Amniotic stem cell (primary cell): Measurements from ENCODE around the gene NDUFS7.
A peak's percentile ranks its signal among the peaks of the same experiment; 100 is the strongest.
"Not testable (repeated sequence)": the region's sequence is repeated elsewhere in the genome, so short reads cannot be mapped to it uniquely, and the experiment has no call there.

Experiments used
- DNase-seq: peaks from one replicate; lab custom pipeline; 2025; lab: John Stamatoyannopoulos, UW

The NDUFS7 gene

GRCh38 chr19:1433119-1434039, 49.7 kb downstream of the NDUFS7 start:
- no peak for DNase-seq

- DNase-seq: no peak
These were observed 50.3 kb downstream of the NDUFS7 start for GRCh38 chr19:1434040-1434366.

GRCh38 chr19:1434577-1435060, 50.9 kb downstream of the NDUFS7 start:
- DNase-seq: no peak

- DNase-seq: no peak
These were observed 51.8 kb downstream of the NDUFS7 start for GRCh38 chr19:1435378-1435989.

DNA sequence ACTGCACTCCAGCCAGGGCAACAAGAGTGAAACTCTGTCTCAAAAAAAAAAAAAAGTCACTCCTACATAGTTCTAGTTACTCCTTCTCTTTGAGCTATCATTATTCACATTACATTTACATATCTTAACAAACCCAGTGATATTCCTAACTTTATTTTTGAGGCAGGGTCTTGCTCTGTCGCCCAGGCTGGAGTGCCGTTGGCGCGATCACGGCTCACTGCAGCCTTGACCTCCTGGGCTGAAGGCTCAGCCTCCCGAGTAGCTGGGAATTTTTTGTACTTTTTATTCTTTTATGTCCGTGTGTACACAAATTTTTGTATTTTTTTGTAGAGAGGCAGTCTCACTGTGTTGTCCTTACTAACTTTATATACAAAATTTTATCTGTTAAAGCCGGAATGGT, 53.9 kb downstream of the NDUFS7 start:
- no peak for DNase-seq

- DNase-seq: peak; percentile 88
These were observed 54.6 kb downstream of the NDUFS7 start, which contains the start of gene RPS15 for GRCh38 chr19:1438035-1438932. Gene RPS15, plus strand, starts transcription at chr19:1438396. Its CDS starts 30 bp downstream, at chr19:1438426.

DNA sequence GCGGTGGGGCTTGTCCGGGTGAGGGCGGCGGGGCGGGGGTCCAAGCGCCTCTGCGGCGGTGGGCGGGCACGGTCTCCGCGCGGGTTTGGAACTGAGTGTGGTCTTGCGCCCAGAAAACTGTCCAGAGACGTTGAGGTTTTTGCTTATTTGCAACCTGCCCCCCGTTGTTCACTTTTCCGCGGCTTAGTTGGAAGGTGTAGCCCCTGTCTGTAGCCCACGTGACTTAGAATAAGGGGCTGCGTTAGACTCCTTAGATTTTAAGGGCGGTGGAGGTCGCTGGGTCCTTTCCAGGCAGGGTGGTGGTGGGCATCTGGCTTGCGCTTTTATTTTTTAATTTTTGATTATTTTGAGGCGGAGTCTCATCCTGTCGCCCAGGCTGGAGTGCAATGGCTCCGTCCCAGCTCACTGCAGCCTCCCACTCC, 55.2 kb downstream of the NDUFS7 start:
- no peak for DNase-seq

GRCh38 chr19:1439525-1440417, 56.1 kb downstream of the NDUFS7 start:
- not testable (repeated sequence) for DNase-seq

DNA sequence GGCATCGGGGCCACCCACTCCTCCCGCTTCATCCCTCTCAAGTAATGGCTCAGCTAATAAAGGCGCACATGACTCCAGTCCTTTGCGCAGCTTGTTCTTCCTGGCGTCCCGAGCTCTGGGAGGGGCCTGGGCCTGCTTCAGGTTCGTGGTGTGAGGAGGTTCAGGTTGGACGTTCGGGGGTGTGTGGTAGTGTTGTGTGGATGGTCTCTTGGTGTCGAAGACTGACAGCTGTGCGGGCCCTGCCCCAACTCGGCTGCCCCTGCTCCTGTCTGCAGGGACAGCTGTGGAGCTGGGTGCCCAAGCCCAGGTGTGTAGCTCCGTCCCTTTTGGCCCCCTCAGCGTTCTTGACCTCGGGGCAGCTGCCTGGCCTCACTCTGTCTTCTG, 56.7 kb downstream of the NDUFS7 start:
- no peak for DNase-seq

- no peak for DNase-seq
These were observed 57.3 kb downstream of the NDUFS7 start for GRCh38 chr19:1441022-1441426.

DNA sequence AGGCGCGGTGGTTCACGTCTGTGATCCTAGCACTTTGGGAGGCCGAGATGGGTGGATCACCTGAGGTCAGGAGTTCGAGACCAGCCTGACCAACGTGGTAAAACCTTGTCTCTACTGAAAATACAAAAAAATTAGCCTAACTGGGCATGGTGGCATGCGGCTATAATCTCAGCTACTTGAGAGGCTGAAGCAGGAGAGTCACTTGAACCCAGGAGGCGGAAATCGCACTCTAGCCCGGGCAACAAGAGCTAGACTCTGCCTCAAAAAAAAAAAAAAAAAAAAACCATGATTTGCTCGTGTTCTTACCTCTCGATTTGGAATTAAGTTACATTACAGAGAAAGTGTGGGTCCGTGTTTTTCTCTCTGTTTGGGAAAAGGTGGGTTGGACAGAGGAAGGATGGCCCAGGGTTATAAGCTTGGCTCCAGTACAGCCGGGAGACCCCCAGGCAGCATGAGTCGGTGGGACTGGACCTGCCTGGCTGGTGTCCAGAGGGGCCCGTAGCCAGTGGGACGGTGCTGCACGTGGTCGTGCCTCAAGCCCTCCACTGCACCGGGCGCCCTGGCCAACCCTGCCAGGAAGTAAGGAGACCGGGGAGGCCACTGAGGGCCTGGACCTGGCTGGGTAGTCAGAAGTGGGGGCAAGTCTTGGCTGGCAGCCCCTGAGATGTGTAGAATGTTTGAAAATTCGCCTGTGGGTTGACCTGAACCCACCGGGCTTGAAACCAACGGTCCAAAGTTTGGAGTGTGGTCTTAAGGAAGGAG, 58.2 kb downstream of the NDUFS7 start:
- no peak for DNase-seq
